HCT116 (cell line): Measurements from ENCODE around the gene CTNNA1. TPM values are rescaled to one million over a fixed set of nuclear protein-coding genes. Genes with fewer than 3 reads are reported as not detected.

Source experiments
- ATAC-seq: fragments of 200-7000 bp; cut with Tn5 transposase; 2 replicates; pipeline ENCODE4 v1.9.1; 2020; ENCODE audit warnings: mild to moderate bottlenecking, moderate library complexity
- BruUV-seq: library from RNA; stranded (reverse); fragments of 400-500 nt; replicated peaks from 2 replicates; lab custom pipeline; 2021; lab: Mats Ljungman, UMichigan
- CTCF ChIA-PET: fragments of 300-600 bp; sonication (Branson Sonifier 250); formaldehyde crosslinking; loops from one replicate; lab custom pipeline; 2021; ENCODE audit warnings: antibody characterized with exemption; lab: Charles Lee
- POLR2A ChIA-PET: fragments of 300-600, 350-600 bp; sonication (Branson Sonifier 250); formaldehyde crosslinking; loops from one replicate; lab custom pipeline; 2021; ENCODE audit warnings: antibody characterized with exemption; lab: Charles Lee
- RAD21 ChIA-PET, 2 experiments: fragments of 300-600 bp; sonication (Branson Sonifier 250); formaldehyde crosslinking; loops; one replicate each; lab custom pipeline; 2023; ENCODE audit warnings: low total read pairs in 2 of 2; ENCODE audit not compliant: uncharacterized antibody in 2 of 2, unreplicated experiment in 2 of 2, low non-redundant PET in 1 of 2; lab: Charles Lee
- DNase-seq: peaks from one replicate; pipeline ENCODE4 v3.0.0-alpha.2; 2010; ENCODE audit warnings: low read depth, low spot score
- H2AFZ ChIP-seq: fragments of 200-600 bp; shearing (Covaris generic), sonication (generic); 2 replicates; pipeline ENCODE4 v1.6.1; 2017; ENCODE audit warnings: low read depth, mixed run types, mixed read lengths, antibody characterized with exemption, low read length; ENCODE audit not compliant: poor library complexity, severe bottlenecking
- H3K27ac ChIP-seq: 2 replicates; pipeline ENCODE4 v1.5.1; 2012; ENCODE audit warnings: low read depth, low read length
- H3K27me3 ChIP-seq: fragments of 200-600 bp; sonication (generic); 2 replicates; pipeline ENCODE4 v1.6.1; 2016; ENCODE audit warnings: mixed run types, low read length, mixed read lengths; ENCODE audit not compliant: insufficient read depth
- H3K36me3 ChIP-seq, 2 experiments: fragments of 200-500 bp in 1 of 2; fragments of 200-600 bp in 1 of 2; sonication (Bioruptor generic) in 1 of 2; sonication (generic) in 1 of 2; 2 replicates each; pipeline versions ENCODE4 v1.5.1 to v1.6.1; 2014 to 2016; ENCODE audit warnings: low read length in 2 of 2, inconsistent platforms in 1 of 2, mixed read lengths in 1 of 2, mixed run types in 1 of 2; ENCODE audit not compliant: insufficient read depth in 2 of 2, control insufficient read depth in 1 of 2
- H3K4me1 ChIP-seq, 2 experiments: fragments of 200-600 bp in 1 of 2; sonication (generic) in 1 of 2; 2 replicates each; pipeline versions ENCODE4 v1.5.1 to v1.6.1; 2012 to 2017; ENCODE audit warnings: low read length in 2 of 2, inconsistent platforms in 1 of 2, mild to moderate bottlenecking in 1 of 2, mixed read lengths in 1 of 2, mixed run types in 1 of 2, moderate library complexity in 1 of 2; ENCODE audit not compliant: insufficient read depth in 2 of 2, control insufficient read depth in 1 of 2
- H3K4me2 ChIP-seq: fragments of 200-600 bp; sonication (generic); 2 replicates; pipeline ENCODE4 v1.6.1; 2017; ENCODE audit warnings: mixed run types, low read length, mixed read lengths
- H3K4me3 ChIP-seq, 2 experiments: fragments of 200-600 bp in 1 of 2; sonication (generic) in 1 of 2; replicated peaks in 1 of 2; 2 replicates each; pipeline ENCODE4 v1.5.1; 2011 to 2016; ENCODE audit warnings: low read length in 2 of 2, control low read depth in 1 of 2, low read depth in 1 of 2, mild to moderate bottlenecking in 1 of 2, mixed read lengths in 1 of 2, mixed run types in 1 of 2
- H3K79me2 ChIP-seq: fragments of 200-600 bp; sonication (generic); 2 replicates; pipeline ENCODE4 v1.6.1; 2017; ENCODE audit warnings: mild to moderate bottlenecking, mixed run types, low read length, moderate library complexity, mixed read lengths; ENCODE audit not compliant: insufficient read depth
- H3K9ac ChIP-seq: fragments of 200-600 bp; sonication (generic); 2 replicates; pipeline ENCODE4 v1.6.1; 2016; ENCODE audit warnings: low read length, mixed read lengths
- H3K9me2 ChIP-seq: fragments of 200-600 bp; sonication (generic), shearing (Covaris generic); 2 replicates; pipeline ENCODE4 v1.6.1; 2017; ENCODE audit warnings: mixed run types, mild to moderate bottlenecking, moderate library complexity; ENCODE audit not compliant: insufficient read depth
- H3K9me3 ChIP-seq, 2 experiments: fragments of 200-500 bp in 1 of 2; fragments of 200-600 bp in 1 of 2; sonication (Bioruptor generic) in 1 of 2; sonication (generic) in 1 of 2; 2 replicates each; pipeline ENCODE4 v1.6.1; 2014 to 2017; ENCODE audit warnings: low read length in 2 of 2, mixed read lengths in 2 of 2, inconsistent platforms in 1 of 2, low read depth in 1 of 2, mild to moderate bottlenecking in 1 of 2, mixed run types in 1 of 2, moderate library complexity in 1 of 2; ENCODE audit not compliant: control insufficient read depth in 1 of 2, insufficient read depth in 1 of 2
- H4K20me1 ChIP-seq: fragments of 200-600 bp; sonication (generic), shearing (Covaris generic); 2 replicates; pipeline ENCODE4 v1.6.1; 2017; ENCODE audit warnings: mixed run types, mild to moderate bottlenecking, moderate library complexity; ENCODE audit not compliant: insufficient read depth
- FOSL1 ChIP-seq: IDR thresholded peaks from 2 replicates; pipeline ENCODE4 v1.6.1; 2012; ENCODE audit warnings: low read depth
- POLR2AphosphoS5 ChIP-seq: IDR thresholded peaks from 2 replicates; pipeline ENCODE4 v1.6.1; 2011; ENCODE audit warnings: mild to moderate bottlenecking, low read depth, low read length, moderate library complexity
- RAD21 ChIP-seq: IDR thresholded peaks from 2 replicates; pipeline ENCODE4 v1.6.1; 2012; ENCODE audit warnings: low read depth, mild to moderate bottlenecking
- SRF ChIP-seq: IDR thresholded peaks from 2 replicates; pipeline ENCODE4 v1.6.1; 2012; ENCODE audit warnings: low read depth
- ZFX ChIP-seq: fragments of 450-650 bp; IDR thresholded peaks from 2 replicates; pipeline ENCODE4 v1.6.1; 2017
- intact Hi-C: fragments of 100-400 bp; cut with micrococcal nuclease; formaldehyde crosslinking; loops from 2 replicates; pipeline ENCODE4 v1.10.0; 2022
- total RNA-seq: library from RNA; stranded (reverse); gene quantifications from one replicate; pipeline ENCODE4 v1.2.1, GENCODE V29; 2021; ENCODE audit not compliant: unreplicated experiment
- TF ChIP-seq, protein P1 (sequence below): IDR thresholded peaks from 2 replicates; pipeline ENCODE4 v1.6.1; 2012
- TF ChIP-seq, protein P2 (sequence below): IDR thresholded peaks from 2 replicates; pipeline ENCODE4 v1.6.1; 2012; ENCODE audit warnings: low read depth

The CTNNA1 gene
- total RNA-seq, 1 experiment from 2014 or later: 313 TPM

DNA sequence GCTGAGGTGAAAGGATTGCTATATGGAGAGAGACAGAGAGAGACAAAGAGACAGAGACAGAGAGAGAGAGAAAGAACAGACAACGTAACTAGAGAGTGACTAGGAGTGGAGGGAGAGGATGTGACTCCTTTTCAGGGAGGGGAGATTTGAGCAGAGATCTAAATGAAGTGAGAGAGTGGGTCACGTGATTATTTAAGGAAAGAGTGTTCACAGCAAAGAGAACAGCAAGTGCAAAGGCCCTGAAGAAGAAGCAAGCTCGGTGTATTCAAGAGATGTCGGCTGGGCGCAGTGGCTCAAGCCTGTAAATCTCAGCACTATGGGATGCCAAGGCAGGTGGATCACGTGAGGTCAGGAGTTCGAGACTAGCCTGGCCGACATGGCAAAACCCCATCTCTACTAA lies 40.9 kb upstream of the CTNNA1 start:
- DNase-seq: no peak
- H3K9me3 ChIP-seq: no peaks in the 10 kb centered on the region
- CTCF ChIA-PET: no interaction called here
- no peak for TF ChIP-seq ZFX
- TF ChIP-seq SRF: no peak
- TF ChIP-seq, protein P1, sequence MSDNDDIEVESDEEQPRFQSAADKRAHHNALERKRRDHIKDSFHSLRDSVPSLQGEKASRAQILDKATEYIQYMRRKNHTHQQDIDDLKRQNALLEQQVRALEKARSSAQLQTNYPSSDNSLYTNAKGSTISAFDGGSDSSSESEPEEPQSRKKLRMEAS: no peak
- TF ChIP-seq FOSL1: no peak
- TF ChIP-seq, protein P2, sequence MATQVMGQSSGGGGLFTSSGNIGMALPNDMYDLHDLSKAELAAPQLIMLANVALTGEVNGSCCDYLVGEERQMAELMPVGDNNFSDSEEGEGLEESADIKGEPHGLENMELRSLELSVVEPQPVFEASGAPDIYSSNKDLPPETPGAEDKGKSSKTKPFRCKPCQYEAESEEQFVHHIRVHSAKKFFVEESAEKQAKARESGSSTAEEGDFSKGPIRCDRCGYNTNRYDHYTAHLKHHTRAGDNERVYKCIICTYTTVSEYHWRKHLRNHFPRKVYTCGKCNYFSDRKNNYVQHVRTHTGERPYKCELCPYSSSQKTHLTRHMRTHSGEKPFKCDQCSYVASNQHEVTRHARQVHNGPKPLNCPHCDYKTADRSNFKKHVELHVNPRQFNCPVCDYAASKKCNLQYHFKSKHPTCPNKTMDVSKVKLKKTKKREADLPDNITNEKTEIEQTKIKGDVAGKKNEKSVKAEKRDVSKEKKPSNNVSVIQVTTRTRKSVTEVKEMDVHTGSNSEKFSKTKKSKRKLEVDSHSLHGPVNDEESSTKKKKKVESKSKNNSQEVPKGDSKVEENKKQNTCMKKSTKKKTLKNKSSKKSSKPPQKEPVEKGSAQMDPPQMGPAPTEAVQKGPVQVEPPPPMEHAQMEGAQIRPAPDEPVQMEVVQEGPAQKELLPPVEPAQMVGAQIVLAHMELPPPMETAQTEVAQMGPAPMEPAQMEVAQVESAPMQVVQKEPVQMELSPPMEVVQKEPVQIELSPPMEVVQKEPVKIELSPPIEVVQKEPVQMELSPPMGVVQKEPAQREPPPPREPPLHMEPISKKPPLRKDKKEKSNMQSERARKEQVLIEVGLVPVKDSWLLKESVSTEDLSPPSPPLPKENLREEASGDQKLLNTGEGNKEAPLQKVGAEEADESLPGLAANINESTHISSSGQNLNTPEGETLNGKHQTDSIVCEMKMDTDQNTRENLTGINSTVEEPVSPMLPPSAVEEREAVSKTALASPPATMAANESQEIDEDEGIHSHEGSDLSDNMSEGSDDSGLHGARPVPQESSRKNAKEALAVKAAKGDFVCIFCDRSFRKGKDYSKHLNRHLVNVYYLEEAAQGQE: no peak
- TF ChIP-seq POLR2AphosphoS5: no peak
- no peak for TF ChIP-seq RAD21
- TF ChIP-seq, all 23 proteins: peak for 0
- no peaks in the 10 kb centered on the region for H3K36me3 ChIP-seq
- H3K9me2 ChIP-seq: no peaks in the 10 kb centered on the region
- H4K20me1 ChIP-seq: no peaks in the 10 kb centered on the region
- no peak for ATAC-seq
- ChIA-PET POLR2A (no interaction called here), RAD21 (no interaction called here)
- no peak overlapping the region for H3K4me3 ChIP-seq
- no peak overlapping the region for H2AFZ ChIP-seq
- no peaks in the 10 kb centered on the region for H3K79me2 ChIP-seq
- BruUV-seq: no TSS peak
- intact Hi-C loops: no loop called here
- H3K9ac ChIP-seq: no peak overlapping the region
- H3K27ac ChIP-seq: no peak overlapping the region
- no peak overlapping the region for H3K4me2 ChIP-seq
- peaks cover 12 to 23% of the 10 kb centered on the region in 2 experiments for H3K4me1 ChIP-seq
- no peaks in the 10 kb centered on the region for H3K27me3 ChIP-seq
